ENCODE results near the gene AFG1L. TPM values are rescaled to one million over a fixed set of nuclear protein-coding genes. Genes with fewer than 3 reads are reported as not detected.
"Not testable (repeated sequence)": the region's sequence is repeated elsewhere in the genome, so short reads cannot be mapped to it uniquely, and the experiment has no call there.

AFG1L gene
- total RNA-seq, 4 donors from 2014 or later, result 2.8 to 10.5 (median 3.9) TPM

DNA sequence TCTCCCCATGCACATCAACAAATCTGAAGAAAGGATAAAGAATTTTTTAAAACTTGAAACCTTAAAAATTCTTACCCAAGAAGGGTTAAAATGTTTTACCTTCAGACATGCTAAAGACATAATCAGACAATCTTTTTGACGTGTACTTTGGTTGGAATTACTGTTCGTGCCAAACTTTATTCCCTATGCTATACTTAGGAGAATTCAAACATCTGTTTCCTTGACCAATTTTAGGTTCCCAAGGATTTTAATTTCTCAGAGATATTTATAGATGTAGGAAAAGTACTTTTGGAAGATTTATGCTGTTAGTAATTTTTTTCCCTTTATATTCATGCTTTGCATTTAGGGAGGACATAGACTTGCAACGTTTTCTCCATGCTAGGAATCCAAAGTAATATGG is 108.4 kb downstream of the AFG1L start:
- Histone ChIP-seq H3K27ac (no peak overlapping the region), H3K27me3 (no peaks in the 10 kb centered on the region), H3K4me1 (no peaks in the 10 kb centered on the region), H3K4me3 (no peak overlapping the region), H3K9me3 (no peaks in the 10 kb centered on the region), H3K36me3 (peaks cover 0 to 3% (median 0%) of the 10 kb centered on the region in 3 donors)
- WGBS, 2 donors, result 53 to 62% methylated on average over 3 of the region's 3 CpGs
- no peak for TF ChIP-seq POLR2A (IDR thresholded peaks at IDR 0.05)
- TF ChIP-seq, protein P1, sequence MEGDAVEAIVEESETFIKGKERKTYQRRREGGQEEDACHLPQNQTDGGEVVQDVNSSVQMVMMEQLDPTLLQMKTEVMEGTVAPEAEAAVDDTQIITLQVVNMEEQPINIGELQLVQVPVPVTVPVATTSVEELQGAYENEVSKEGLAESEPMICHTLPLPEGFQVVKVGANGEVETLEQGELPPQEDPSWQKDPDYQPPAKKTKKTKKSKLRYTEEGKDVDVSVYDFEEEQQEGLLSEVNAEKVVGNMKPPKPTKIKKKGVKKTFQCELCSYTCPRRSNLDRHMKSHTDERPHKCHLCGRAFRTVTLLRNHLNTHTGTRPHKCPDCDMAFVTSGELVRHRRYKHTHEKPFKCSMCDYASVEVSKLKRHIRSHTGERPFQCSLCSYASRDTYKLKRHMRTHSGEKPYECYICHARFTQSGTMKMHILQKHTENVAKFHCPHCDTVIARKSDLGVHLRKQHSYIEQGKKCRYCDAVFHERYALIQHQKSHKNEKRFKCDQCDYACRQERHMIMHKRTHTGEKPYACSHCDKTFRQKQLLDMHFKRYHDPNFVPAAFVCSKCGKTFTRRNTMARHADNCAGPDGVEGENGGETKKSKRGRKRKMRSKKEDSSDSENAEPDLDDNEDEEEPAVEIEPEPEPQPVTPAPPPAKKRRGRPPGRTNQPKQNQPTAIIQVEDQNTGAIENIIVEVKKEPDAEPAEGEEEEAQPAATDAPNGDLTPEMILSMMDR (IDR thresholded peaks at IDR 0.05), result no peak
- no peak for DNase-seq
- intact Hi-C loops (cut with DNase I), result no loop called here

DNA sequence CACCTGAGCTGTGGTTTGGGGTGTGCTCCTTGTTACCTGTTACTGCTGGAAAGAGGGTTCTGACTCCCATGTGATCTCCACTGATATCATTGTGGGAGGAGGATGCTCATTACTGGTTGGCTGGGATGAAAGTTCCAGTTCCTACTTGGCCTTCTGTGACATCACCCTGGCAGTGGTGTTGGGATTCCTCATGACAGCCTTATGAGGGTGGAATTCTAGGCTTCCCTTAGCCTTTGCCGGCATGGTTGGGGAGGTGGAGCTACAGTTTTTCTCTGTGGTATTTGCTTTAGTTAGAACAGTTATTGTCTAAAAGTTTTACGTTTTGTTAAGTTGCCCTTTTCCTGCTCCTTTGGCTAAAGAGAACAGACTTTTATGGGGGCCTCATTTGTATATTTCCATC is 112.1 kb downstream of the AFG1L start:
- Histone ChIP-seq H3K27me3 (no peaks in the 10 kb centered on the region), H3K36me3 (peaks cover 0 to 6% (median 0%) of the 10 kb centered on the region in 3 donors)
- intact Hi-C loops (cut with DNase I), result no loop called here

DNA sequence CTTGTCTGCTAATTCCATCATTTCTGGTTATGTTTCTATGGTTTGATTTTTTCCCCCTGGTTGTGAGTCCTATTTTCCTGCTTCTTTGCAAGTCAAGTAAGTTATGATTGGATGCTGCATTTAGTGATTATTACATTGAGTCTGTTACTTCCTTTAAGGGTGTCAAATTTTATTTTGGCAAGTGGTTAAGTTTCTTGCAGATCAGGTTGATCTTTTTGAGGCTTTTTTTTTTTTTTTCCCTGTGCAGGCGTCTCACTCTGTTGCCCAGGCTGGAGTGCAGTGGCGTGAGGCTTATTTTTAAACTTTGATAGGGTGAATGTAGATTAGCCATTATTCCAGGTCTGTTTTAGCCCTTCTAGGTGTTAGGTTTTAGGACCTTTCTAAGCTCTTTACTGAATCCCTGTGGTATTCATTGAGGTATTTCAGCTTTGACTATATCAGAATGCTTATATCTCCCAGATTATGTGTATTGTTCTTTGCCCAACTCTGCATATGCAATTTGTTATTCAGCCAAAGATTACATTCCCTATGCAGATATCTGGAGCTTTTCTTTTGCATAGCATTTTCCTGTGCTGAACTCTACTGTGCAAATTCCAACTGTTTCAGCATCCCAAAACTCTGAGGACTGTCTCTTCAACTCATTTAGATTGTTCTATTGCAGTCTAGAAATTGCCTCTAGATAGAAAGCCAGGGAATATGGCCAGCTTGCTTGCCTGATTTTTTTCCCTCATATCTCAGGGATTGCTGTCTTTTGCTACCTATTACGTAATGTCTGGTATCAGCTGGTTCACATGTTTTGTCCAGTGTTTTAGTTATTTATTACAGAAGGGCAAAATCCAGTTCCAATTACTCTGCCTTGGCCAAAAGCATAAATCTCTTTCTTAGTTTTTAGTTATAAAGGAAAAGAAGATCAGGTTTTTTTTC is 113.3 kb downstream of the AFG1L start:
- Histone ChIP-seq H3K9me3 (no peaks in the 10 kb centered on the region), H3K4me1 (no peaks in the 10 kb centered on the region), H3K27me3 (no peaks in the 10 kb centered on the region), H3K4me3 (no peak overlapping the region), H3K27ac (no peak overlapping the region), H3K36me3 (peaks cover 0 to 6% (median 0%) of the 10 kb centered on the region in 3 donors)
- intact Hi-C loops (cut with DNase I), result no loop called here
- TF ChIP-seq, protein P1 (IDR thresholded peaks at IDR 0.05), result no peak
- TF ChIP-seq POLR2A (IDR thresholded peaks at IDR 0.05), result no peak
- WGBS, 2 donors, result 87 to 89% methylated on average over 3 of the region's 3 CpGs
- DNase-seq, result no peak

More for the DNA sequence above, 112.1 kb downstream of the AFG1L start:
- no peak for TF ChIP-seq POLR2A (IDR thresholded peaks at IDR 0.05)
- TF ChIP-seq, protein P1 (IDR thresholded peaks at IDR 0.05), result no peak
- no peak for DNase-seq
- no peaks in the 10 kb centered on the region for H3K4me1 ChIP-seq
- H3K4me3 ChIP-seq, result no peak overlapping the region
- H3K27ac ChIP-seq, result no peak overlapping the region
- WGBS, 2 donors, result 92 to 95% methylated on average over 2 of the region's 2 CpGs
- H3K9me3 ChIP-seq, result no peaks in the 10 kb centered on the region

DNA sequence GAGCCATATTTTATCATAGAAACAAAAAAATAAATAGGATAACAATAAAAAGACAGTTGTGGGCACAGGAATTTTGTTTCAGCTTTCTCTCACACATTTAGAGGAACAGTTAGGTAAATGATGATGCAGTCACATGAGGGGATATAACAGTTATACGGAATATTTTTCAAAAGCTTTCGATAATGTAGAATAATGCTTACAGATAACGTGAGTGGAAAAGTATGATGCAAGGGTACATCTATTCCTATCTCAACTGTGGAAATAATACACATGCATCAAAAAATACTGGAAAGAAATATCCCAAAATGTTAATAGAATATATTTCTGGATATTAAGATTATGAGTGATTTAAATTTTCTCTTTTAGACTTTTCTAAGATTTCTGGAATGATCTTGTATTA is 114.0 kb downstream of the AFG1L start:
- DNase-seq, result no peak

DNA sequence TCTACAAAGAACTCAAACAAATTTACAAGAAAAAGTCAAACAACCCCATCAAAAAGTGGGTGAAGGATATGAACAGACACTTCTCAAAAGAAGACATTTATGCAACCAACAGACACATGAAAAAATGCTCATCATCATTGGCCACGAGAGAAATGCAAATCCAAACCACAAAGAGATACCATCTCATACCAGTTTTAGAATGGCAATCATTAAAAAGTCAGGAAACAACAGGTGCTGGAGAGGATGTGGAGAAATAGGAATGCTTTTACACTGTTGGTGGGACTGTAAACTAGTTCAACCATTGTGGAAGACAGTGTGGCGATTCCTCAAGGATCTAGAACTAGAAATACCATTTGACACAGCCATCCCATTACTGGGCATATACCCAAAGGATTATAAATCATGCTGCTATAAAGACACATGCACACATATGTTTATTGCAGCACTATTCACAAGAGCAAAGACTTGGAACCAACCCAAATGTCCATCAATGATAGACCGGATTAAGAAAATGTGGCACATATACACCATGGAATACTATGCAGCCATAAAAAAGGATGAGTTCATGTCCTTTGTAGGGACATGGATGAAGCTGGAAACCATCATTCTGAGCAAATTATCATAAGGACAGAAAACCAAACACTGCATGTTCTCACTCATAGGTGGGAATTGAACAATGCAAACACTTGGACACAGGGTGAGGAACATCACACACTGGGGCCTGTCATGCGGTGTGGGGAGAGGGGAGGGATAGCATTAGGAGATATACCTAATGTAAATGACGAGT is 121.4 kb downstream of the AFG1L start:
- H3K4me1 ChIP-seq; intact Hi-C loops (cut with DNase I); H3K4me3 ChIP-seq; H3K27ac ChIP-seq; H3K36me3 ChIP-seq; DNase-seq; H3K9me3 ChIP-seq; H3K27me3 ChIP-seq: not testable (repeated sequence)
- 84 to 87% methylated on average over 5 of the region's 5 CpGs for WGBS, 2 donors

More for the DNA sequence above, 114.0 kb downstream of the AFG1L start:
- H3K27me3 ChIP-seq, result no peaks in the 10 kb centered on the region
- TF ChIP-seq POLR2A (IDR thresholded peaks at IDR 0.05), result no peak
- TF ChIP-seq, protein P1 (IDR thresholded peaks at IDR 0.05), result no peak
- H3K4me3 ChIP-seq, result no peak overlapping the region
- no peaks in the 10 kb centered on the region for H3K9me3 ChIP-seq
- no peaks in the 10 kb centered on the region for H3K4me1 ChIP-seq
- H3K36me3 ChIP-seq, result peaks cover 0 to 6% (median 0%) of the 10 kb centered on the region in 3 donors
- H3K27ac ChIP-seq, result no peak overlapping the region
- intact Hi-C loops (cut with DNase I), result no loop called here
- WGBS, 2 donors, result 77 to 93% methylated on average over 3 of the region's 3 CpGs
